Hepatocyte (in vitro differentiated cells): ENCODE results near the gene MCM7. TPM values are rescaled to one million over a fixed set of nuclear protein-coding genes. Genes with fewer than 3 reads are reported as not detected.

Experiments used
- DNase-seq: peaks from one replicate; pipeline ENCODE4 v3.0.0-alpha.2; 2016; ENCODE audit warnings: low spot score
- H2AFZ ChIP-seq: fragments of 200-600 bp; sonication (generic); 2 replicates; pipeline ENCODE4 v1.6.0; 2016; ENCODE audit warnings: antibody characterized with exemption, mild to moderate bottlenecking
- H3K27ac ChIP-seq: fragments of 200-600 bp; sonication (generic); 2 replicates; pipeline ENCODE4 v1.5.1; 2016; ENCODE audit warnings: mild to moderate bottlenecking
- H3K27me3 ChIP-seq: fragments of 200-600 bp; sonication (generic); 2 replicates; pipeline ENCODE4 v1.6.1; 2016
- H3K36me3 ChIP-seq: fragments of 200-600 bp; sonication (generic); replicated peaks from 2 replicates; pipeline ENCODE4 v1.5.1; 2016; ENCODE audit warnings: low read depth; ENCODE audit not compliant: insufficient read depth
- H3K4me1 ChIP-seq: fragments of 200-600 bp; sonication (generic); 2 replicates; pipeline ENCODE4 v1.5.1; 2016; ENCODE audit warnings: mild to moderate bottlenecking, moderate library complexity; ENCODE audit not compliant: insufficient read depth
- H3K4me2 ChIP-seq: fragments of 200-600 bp; sonication (generic); 2 replicates; pipeline ENCODE4 v1.6.0; 2016
- H3K4me3 ChIP-seq: fragments of 200-600 bp; sonication (generic); 2 replicates; pipeline ENCODE4 v1.5.1; 2016; ENCODE audit warnings: mild to moderate bottlenecking
- H3K79me2 ChIP-seq: fragments of 200-600 bp; sonication (generic); 2 replicates; pipeline ENCODE4 v1.6.0; 2017; ENCODE audit warnings: mild to moderate bottlenecking
- H3K9me2 ChIP-seq: fragments of 200-600 bp; sonication (generic); replicated peaks from 2 replicates; pipeline ENCODE4 v1.6.0; 2017; ENCODE audit warnings: mild to moderate bottlenecking; ENCODE audit not compliant: insufficient read depth
- H3K9me3 ChIP-seq: fragments of 200-600 bp; sonication (generic); 2 replicates; pipeline ENCODE4 v1.5.1; 2016; ENCODE audit warnings: low read depth, mild to moderate bottlenecking
- H4K20me1 ChIP-seq: fragments of 200-600 bp; sonication (generic); 2 replicates; pipeline ENCODE4 v1.6.0; 2016; ENCODE audit warnings: mild to moderate bottlenecking; ENCODE audit not compliant: insufficient read depth, poor library complexity, severe bottlenecking
- EZH2 ChIP-seq: fragments of 200-600 bp; sonication (generic); IDR thresholded peaks from 2 replicates; pipeline ENCODE4 v1.6.1; 2016; ENCODE audit warnings: antibody characterized with exemption, mild to moderate bottlenecking, borderline replicate concordance
- EZH2phosphoT487 ChIP-seq: fragments of 200-600 bp; sonication (generic); IDR thresholded peaks from one replicate; pipeline ENCODE4 v1.6.1; 2018; ENCODE audit warnings: antibody characterized with exemption, mild to moderate bottlenecking, low read depth, moderate library complexity; ENCODE audit not compliant: unreplicated experiment, severe bottlenecking
- WGBS: methylation state at CpG from one replicate; pipeline ENCODE4 v1.1.6; 2016; ENCODE audit warnings: low lambda C conversion rate; ENCODE audit errors: missing lambda C conversion rate; 5-methylcytosine and 5-hydroxymethylcytosine counted together
- polyA plus RNA-seq: library from polyadenylated mRNA; unstranded; fragments of >200 nt; fragmentation: Nextera tagmentation; extraction: Ambion mirVana; gene quantifications from 2 replicates; pipeline ENCODE4 v1.2.1, GENCODE V29; 2016
- total RNA-seq: library from RNA; depleted of rRNA; stranded (reverse); fragments of >200 nt; gene quantifications from 2 replicates; pipeline ENCODE4 v1.2.3, GENCODE V29; 2014
- TF ChIP-seq, protein P1 (sequence below): fragments of 200-600 bp; sonication (generic); IDR thresholded peaks from 2 replicates; pipeline ENCODE4 v1.5.1; 2016; ENCODE audit warnings: antibody characterized with exemption, mild to moderate bottlenecking; ENCODE audit not compliant: poor library complexity

Gene MCM7
- total and polyA plus RNA-seq, 2 experiments from 2014 or later, result 42.1 to 49.3 TPM

DNA sequence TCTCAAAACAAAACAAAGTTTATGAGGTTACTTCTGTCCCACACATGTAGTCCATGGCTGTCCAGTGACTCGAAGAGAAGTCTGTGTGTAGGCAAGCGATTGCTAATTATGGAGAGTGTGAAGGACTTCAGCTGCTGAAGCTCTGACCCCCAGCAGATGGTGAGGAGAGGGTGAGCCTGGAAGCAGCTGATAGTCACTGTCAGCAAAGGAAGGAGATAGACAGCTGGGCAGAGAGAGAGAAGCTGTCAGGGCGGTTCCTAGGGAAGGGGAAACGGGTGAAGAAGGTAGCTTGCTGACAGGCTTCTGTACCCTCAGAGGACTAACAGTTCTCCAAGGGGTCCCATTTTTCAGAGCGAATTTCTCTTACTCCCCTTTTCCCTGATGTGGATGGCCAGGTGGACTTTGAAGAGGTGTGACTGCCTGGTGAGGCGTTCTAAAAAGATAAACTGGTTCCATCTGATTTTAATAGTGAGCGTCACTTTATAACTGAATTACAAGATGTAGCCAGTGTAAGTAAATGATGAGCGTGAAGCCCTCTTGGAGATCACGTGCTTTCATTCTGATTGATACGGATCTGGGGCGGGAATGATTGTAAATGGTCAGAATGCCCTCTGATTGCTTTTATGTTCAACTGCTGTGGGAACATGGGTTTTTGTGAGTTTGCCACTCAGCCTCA, 39.5 kb downstream of the MCM7 start:
- no peaks in the 10 kb centered on the region for H4K20me1 ChIP-seq
- DNase-seq, result no peak
- no peak overlapping the region for H3K27ac ChIP-seq
- H3K36me3 ChIP-seq, result no peaks in the 10 kb centered on the region
- WGBS, result 97% methylated on average over 11 of the region's 11 CpGs
- H3K9me3 ChIP-seq, result no peaks in the 10 kb centered on the region
- H3K27me3 ChIP-seq, result no peaks in the 10 kb centered on the region
- no peak overlapping the region for H3K4me2 ChIP-seq
- no peak overlapping the region for H2AFZ ChIP-seq
- no peak overlapping the region for H3K4me3 ChIP-seq
- no peaks in the 10 kb centered on the region for H3K4me1 ChIP-seq
- H3K79me2 ChIP-seq, result no peaks in the 10 kb centered on the region
- TF ChIP-seq EZH2phosphoT487, result no peak
- TF ChIP-seq EZH2, result no peak
- H3K9me2 ChIP-seq, result no peaks in the 10 kb centered on the region

DNA sequence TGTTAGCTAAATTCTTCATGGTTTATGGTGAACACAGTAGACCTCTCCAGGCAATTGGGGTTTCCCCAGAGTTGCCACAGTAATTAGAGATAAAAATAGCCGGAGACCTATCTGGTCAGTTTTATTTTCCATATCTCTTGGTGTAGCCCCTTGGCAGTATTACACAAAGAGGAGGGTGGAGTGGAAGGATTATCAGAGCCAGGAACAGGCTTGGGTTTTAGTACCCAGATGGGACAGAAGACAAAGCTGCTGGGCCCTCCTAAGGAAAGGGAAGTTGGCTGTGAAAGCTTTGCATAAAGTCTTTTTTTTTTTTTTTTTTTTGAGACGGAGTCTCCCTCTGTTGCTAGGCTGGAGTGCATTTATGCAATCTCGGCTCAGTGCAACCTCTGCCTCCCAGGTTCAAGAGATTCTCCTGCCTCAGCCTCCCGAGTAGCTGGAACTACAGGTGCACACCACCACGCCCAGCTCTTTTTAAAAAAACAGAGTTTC, 41.9 kb downstream of the MCM7 start:
- no peaks in the 10 kb centered on the region for H3K4me1 ChIP-seq
- H4K20me1 ChIP-seq, result no peaks in the 10 kb centered on the region
- no peak overlapping the region for H3K27ac ChIP-seq
- no peaks in the 10 kb centered on the region for H3K36me3 ChIP-seq
- H3K4me3 ChIP-seq, result no peak overlapping the region
- H3K9me2 ChIP-seq, result no peaks in the 10 kb centered on the region
- peaks cover 2% of the 10 kb centered on the region for H3K79me2 ChIP-seq
- TF ChIP-seq EZH2phosphoT487 (no peak), EZH2 (no peak)
- H3K4me2 ChIP-seq, result no peak overlapping the region
- over 99% methylated on average over 5 of the region's 5 CpGs for WGBS
- DNase-seq, result no peak
- no peaks in the 10 kb centered on the region for H3K9me3 ChIP-seq
- no peak overlapping the region for H2AFZ ChIP-seq
- no peaks in the 10 kb centered on the region for H3K27me3 ChIP-seq

DNA sequence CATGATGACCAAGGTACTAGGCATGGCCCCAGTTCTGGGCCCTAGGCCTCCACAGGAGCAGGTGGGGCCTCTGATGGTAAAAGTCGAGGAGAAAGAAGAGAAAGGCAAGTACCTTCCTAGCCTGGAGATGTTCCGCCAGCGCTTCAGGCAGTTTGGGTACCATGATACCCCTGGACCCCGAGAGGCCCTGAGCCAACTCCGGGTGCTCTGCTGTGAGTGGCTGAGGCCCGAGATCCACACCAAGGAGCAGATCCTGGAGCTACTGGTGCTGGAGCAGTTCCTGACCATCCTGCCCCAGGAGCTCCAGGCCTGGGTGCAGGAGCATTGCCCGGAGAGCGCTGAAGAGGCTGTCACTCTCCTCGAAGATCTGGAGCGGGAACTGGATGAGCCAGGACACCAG, 44.2 kb downstream of the MCM7 start:
- Histone ChIP-seq H3K9me3 (no peaks in the 10 kb centered on the region), H4K20me1 (no peaks in the 10 kb centered on the region), H3K4me1 (no peaks in the 10 kb centered on the region), H3K27me3 (no peaks in the 10 kb centered on the region), H3K4me2 (no peak overlapping the region), H3K79me2 (peaks cover 16% of the 10 kb centered on the region), H2AFZ (no peak overlapping the region), H3K9me2 (no peaks in the 10 kb centered on the region), H3K36me3 (no peaks in the 10 kb centered on the region), H3K4me3 (no peak overlapping the region), H3K27ac (no peak overlapping the region)
- TF ChIP-seq EZH2phosphoT487 (no peak), EZH2 (no peak)
- TF ChIP-seq, protein P1, sequence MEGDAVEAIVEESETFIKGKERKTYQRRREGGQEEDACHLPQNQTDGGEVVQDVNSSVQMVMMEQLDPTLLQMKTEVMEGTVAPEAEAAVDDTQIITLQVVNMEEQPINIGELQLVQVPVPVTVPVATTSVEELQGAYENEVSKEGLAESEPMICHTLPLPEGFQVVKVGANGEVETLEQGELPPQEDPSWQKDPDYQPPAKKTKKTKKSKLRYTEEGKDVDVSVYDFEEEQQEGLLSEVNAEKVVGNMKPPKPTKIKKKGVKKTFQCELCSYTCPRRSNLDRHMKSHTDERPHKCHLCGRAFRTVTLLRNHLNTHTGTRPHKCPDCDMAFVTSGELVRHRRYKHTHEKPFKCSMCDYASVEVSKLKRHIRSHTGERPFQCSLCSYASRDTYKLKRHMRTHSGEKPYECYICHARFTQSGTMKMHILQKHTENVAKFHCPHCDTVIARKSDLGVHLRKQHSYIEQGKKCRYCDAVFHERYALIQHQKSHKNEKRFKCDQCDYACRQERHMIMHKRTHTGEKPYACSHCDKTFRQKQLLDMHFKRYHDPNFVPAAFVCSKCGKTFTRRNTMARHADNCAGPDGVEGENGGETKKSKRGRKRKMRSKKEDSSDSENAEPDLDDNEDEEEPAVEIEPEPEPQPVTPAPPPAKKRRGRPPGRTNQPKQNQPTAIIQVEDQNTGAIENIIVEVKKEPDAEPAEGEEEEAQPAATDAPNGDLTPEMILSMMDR, result no peak
- DNase-seq, result no peak
- 97% methylated on average over 10 of the region's 10 CpGs for WGBS

DNA sequence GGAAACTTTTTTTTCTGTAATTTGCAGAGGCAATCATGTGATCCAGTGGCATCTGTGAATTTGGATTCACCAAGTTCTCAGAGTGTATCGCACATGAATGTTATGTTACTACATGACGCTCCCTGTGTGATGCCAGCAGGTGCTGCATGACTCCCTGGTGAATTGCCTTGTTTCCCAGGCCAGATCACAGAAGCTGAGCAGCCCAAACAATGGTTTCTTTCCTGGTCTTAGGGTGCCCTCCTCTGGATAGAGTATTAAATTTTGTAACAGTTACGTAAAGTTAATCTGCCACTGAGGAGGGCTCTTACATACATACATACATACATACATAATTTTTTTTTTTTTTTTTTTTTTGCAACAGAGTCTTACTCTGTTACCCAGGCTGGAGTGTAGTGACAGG, 48.0 kb downstream of the MCM7 start:
- Histone ChIP-seq H4K20me1 (no peaks in the 10 kb centered on the region), H3K4me1 (no peaks in the 10 kb centered on the region), H3K36me3 (no peaks in the 10 kb centered on the region), H3K4me3 (no peak overlapping the region), H2AFZ (no peak overlapping the region), H3K9me2 (no peaks in the 10 kb centered on the region), H3K9me3 (no peaks in the 10 kb centered on the region), H3K79me2 (peaks cover 30% of the 10 kb centered on the region), H3K4me2 (no peak overlapping the region), H3K27ac (no peak overlapping the region), H3K27me3 (no peaks in the 10 kb centered on the region)
- TF ChIP-seq EZH2phosphoT487, result no peak
- no peak for TF ChIP-seq EZH2
- TF ChIP-seq, protein P1, result peak; percentile 39
- peak; percentile 69 for DNase-seq
- WGBS, result 91% methylated on average over 3 of the region's 3 CpGs
